GM21423 (cell line): Measurements from ENCODE around the gene ARHGAP26.

ENCODE experiments used
- ATAC-seq: cut with Tn5 transposase; IDR thresholded peaks from one replicate; pipeline ENCODE4 v1.9.1; 2021; ENCODE audit warnings: mild to moderate bottlenecking, moderate library complexity; ENCODE audit not compliant: unreplicated experiment

The ARHGAP26 gene

GRCh38 chr5:142769793-142770649 lies at the start of gene ARHGAP26:
Gene ARHGAP26 (plus strand): TSS chr5:142770377. CDS start chr5:142770762, 385 bp downstream.
- ATAC-seq = peak; percentile 91

- no peak for ATAC-seq
Measured at GRCh38 chr5:142720641-142721271, 49.4 kb upstream of the ARHGAP26 start.

- ATAC-seq = no peak
Measured at GRCh38 chr5:142722146-142722545, 48.0 kb upstream of the ARHGAP26 start.

GRCh38 chr5:142722896-142723295 lies 47.3 kb upstream of the ARHGAP26 start:
- ATAC-seq = no peak

- no peak for ATAC-seq
Measured at GRCh38 chr5:142724821-142725220, 45.4 kb upstream of the ARHGAP26 start.

- no peak for ATAC-seq
Measured at GRCh38 chr5:142725231-142726187, 44.7 kb upstream of the ARHGAP26 start.

- ATAC-seq = no peak
Measured at GRCh38 chr5:142726188-142726731, 43.9 kb upstream of the ARHGAP26 start.

- no peak for ATAC-seq
Measured at GRCh38 chr5:142727735-142728047, 42.5 kb upstream of the ARHGAP26 start.

- ATAC-seq = no peak
Measured at GRCh38 chr5:142735323-142736246, 34.6 kb upstream of the ARHGAP26 start.

- no peak for ATAC-seq
Measured at GRCh38 chr5:142736247-142736632, 33.9 kb upstream of the ARHGAP26 start.

GRCh38 chr5:142737179-142737578 lies 33.0 kb upstream of the ARHGAP26 start:
- no peak for ATAC-seq

- ATAC-seq = no peak
Measured at GRCh38 chr5:142740474-142741242, 29.5 kb upstream of the ARHGAP26 start.

GRCh38 chr5:142743592-142744441 lies 26.4 kb upstream of the ARHGAP26 start:
- no peak for ATAC-seq

- ATAC-seq = no peak
Measured at GRCh38 chr5:142745268-142745667, 24.9 kb upstream of the ARHGAP26 start.

GRCh38 chr5:142746532-142747433 lies 23.4 kb upstream of the ARHGAP26 start:
- no peak for ATAC-seq

- ATAC-seq = no peak
Measured at GRCh38 chr5:142748132-142748531, 22.0 kb upstream of the ARHGAP26 start.

- ATAC-seq = no peak
Measured at GRCh38 chr5:142748568-142749249, 21.5 kb upstream of the ARHGAP26 start.
